Panc1 (cell line): ENCODE results near the gene ZNF544. TPM values are rescaled to one million over a fixed set of nuclear protein-coding genes. Genes with fewer than 3 reads are reported as not detected.

Experiments used
- ATAC-seq: fragments of 200-7000 bp; cut with Tn5 transposase; 2 replicates; pipeline ENCODE4 v1.9.1; 2020; ENCODE audit warnings: mild to moderate bottlenecking, moderate library complexity
- BruUV-seq: library from RNA; stranded (reverse); fragments of 400-500 nt; replicated peaks from 2 replicates; lab custom pipeline; 2021; lab: Mats Ljungman, UMichigan
- CTCF ChIA-PET: fragments of 300-600 bp; sonication (Branson Sonifier 250); formaldehyde crosslinking; loops from one replicate; lab custom pipeline; 2022; ENCODE audit warnings: antibody characterized with exemption; lab: Charles Lee
- POLR2A ChIA-PET: fragments of 300-600 bp; sonication (Branson Sonifier 250); formaldehyde crosslinking; loops from one replicate; lab custom pipeline; 2022; ENCODE audit warnings: antibody characterized with exemption; lab: Charles Lee
- DNase-seq: peaks from one replicate; pipeline ENCODE4 v3.0.0-alpha.2; 2010; ENCODE audit warnings: low read depth, low spot score
- H3K27ac ChIP-seq: 2 replicates; pipeline ENCODE4 v1.5.1; 2011; ENCODE audit warnings: mild to moderate bottlenecking, low read length, inconsistent platforms
- H3K27me3 ChIP-seq: fragments of 200-500 bp; sonication (Bioruptor generic); 2 replicates; pipeline ENCODE4 v1.6.0; 2014; ENCODE audit warnings: low read length, inconsistent platforms; ENCODE audit not compliant: control insufficient read depth, insufficient read depth
- H3K36me3 ChIP-seq: fragments of 200-500 bp; sonication (Bioruptor generic); 2 replicates; pipeline ENCODE4 v1.5.1; 2014; ENCODE audit warnings: inconsistent platforms, mild to moderate bottlenecking, low read length, moderate library complexity; ENCODE audit not compliant: control insufficient read depth, insufficient read depth
- H3K4me1 ChIP-seq: 2 replicates; pipeline ENCODE4 v1.5.1; 2011; ENCODE audit warnings: inconsistent platforms, mild to moderate bottlenecking, low read length, moderate library complexity; ENCODE audit not compliant: control insufficient read depth, insufficient read depth
- H3K4me3 ChIP-seq, 2 experiments: 2 replicates each; pipeline ENCODE4 v1.5.1; 2011 to 2012; ENCODE audit warnings: low read depth in 2 of 2, low read length in 2 of 2, mild to moderate bottlenecking in 2 of 2, inconsistent platforms in 1 of 2, moderate library complexity in 1 of 2
- H3K9me3 ChIP-seq: fragments of 200-500 bp; sonication (Bioruptor generic); 2 replicates; pipeline ENCODE4 v1.5.1; 2014; ENCODE audit warnings: low read depth, mild to moderate bottlenecking, inconsistent platforms, low read length, moderate library complexity; ENCODE audit not compliant: control insufficient read depth, insufficient read depth
- CTCF ChIP-seq: fragments of 450-650 bp; IDR thresholded peaks from 2 replicates; pipeline ENCODE4 v1.5.1; 2017; ENCODE audit warnings: mild to moderate bottlenecking
- POLR2AphosphoS5 ChIP-seq: IDR thresholded peaks from 2 replicates; pipeline ENCODE4 v1.6.1; 2012; ENCODE audit warnings: mild to moderate bottlenecking, low read depth, low read length, moderate library complexity
- SIN3A ChIP-seq: IDR thresholded peaks from 2 replicates; pipeline ENCODE4 v1.6.1; 2012; ENCODE audit warnings: low read depth, mild to moderate bottlenecking, low read length, moderate library complexity, borderline replicate concordance; ENCODE audit not compliant: insufficient read depth
- TCF7L2 ChIP-seq: IDR thresholded peaks from 2 replicates; pipeline ENCODE4 v1.6.1; 2011; ENCODE audit warnings: mild to moderate bottlenecking, low read depth, low read length, inconsistent platforms
- in situ Hi-C: cut with HindIII; loops from 2 replicates; pipeline ENCODE4 v1.10.0; 2016; ENCODE audit warnings: low sequenced_read_pairs, low pct_unique_long_range_greater_than_20kb
- intact Hi-C: fragments of 100-400 bp; cut with micrococcal nuclease; formaldehyde crosslinking; loops from one replicate; pipeline ENCODE4 v1.10.0; 2022; ENCODE audit not compliant: unreplicated experiment
- total RNA-seq: library from RNA; stranded (reverse); gene quantifications from one replicate; pipeline ENCODE4 v1.2.1, GENCODE V29; 2021; ENCODE audit not compliant: unreplicated experiment
- TF ChIP-seq, protein P1 (sequence below), 2 experiments: IDR thresholded peaks; 2 replicates each; pipeline ENCODE4 v1.6.1; 2011 to 2012; ENCODE audit warnings: low read depth in 2 of 2, control low read depth in 1 of 2, low read length in 1 of 2, mild to moderate bottlenecking in 1 of 2, moderate library complexity in 1 of 2; ENCODE audit not compliant: insufficient read depth in 1 of 2

The ZNF544 gene
- total RNA-seq, 1 experiment from 2014 or later: 48.5 TPM

DNA sequence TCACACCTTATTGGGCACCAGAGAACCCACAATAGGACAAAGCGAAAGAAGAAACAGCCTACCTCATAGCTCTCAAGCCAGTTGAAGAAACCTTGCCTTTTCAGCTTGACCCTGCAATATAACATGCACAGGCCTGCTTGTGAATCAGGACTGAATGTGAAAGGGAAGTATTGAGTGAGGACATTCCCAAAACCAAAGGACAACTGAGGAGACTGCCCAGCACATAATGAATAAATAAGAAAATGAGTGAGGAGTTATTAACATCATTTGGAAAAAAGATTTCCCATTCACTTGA, 15.7 kb upstream of the ZNF544 start:
- ATAC-seq (no peak), DNase-seq (no peak)
- intact Hi-C loops: no loop called here
- Histone ChIP-seq H3K27ac (no peak overlapping the region), H3K36me3 (no peaks in the 10 kb centered on the region), H3K27me3 (no peaks in the 10 kb centered on the region), H3K4me3 (no peak overlapping the region), H3K4me1 (no peaks in the 10 kb centered on the region), H3K9me3 (peaks cover 61% of the 10 kb centered on the region)
- in situ Hi-C loops: no loop called here
- POLR2A ChIA-PET: no interaction called here
- TF ChIP-seq TCF7L2: no peak
- no peak for TF ChIP-seq CTCF
- TF ChIP-seq SIN3A: no peak
- TF ChIP-seq, protein P1, sequence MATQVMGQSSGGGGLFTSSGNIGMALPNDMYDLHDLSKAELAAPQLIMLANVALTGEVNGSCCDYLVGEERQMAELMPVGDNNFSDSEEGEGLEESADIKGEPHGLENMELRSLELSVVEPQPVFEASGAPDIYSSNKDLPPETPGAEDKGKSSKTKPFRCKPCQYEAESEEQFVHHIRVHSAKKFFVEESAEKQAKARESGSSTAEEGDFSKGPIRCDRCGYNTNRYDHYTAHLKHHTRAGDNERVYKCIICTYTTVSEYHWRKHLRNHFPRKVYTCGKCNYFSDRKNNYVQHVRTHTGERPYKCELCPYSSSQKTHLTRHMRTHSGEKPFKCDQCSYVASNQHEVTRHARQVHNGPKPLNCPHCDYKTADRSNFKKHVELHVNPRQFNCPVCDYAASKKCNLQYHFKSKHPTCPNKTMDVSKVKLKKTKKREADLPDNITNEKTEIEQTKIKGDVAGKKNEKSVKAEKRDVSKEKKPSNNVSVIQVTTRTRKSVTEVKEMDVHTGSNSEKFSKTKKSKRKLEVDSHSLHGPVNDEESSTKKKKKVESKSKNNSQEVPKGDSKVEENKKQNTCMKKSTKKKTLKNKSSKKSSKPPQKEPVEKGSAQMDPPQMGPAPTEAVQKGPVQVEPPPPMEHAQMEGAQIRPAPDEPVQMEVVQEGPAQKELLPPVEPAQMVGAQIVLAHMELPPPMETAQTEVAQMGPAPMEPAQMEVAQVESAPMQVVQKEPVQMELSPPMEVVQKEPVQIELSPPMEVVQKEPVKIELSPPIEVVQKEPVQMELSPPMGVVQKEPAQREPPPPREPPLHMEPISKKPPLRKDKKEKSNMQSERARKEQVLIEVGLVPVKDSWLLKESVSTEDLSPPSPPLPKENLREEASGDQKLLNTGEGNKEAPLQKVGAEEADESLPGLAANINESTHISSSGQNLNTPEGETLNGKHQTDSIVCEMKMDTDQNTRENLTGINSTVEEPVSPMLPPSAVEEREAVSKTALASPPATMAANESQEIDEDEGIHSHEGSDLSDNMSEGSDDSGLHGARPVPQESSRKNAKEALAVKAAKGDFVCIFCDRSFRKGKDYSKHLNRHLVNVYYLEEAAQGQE (IDR thresholded peaks at IDR 0.05; ENCODE audit: insufficient read depth in 1 of 2, low read depth in 2 of 2, low read length in 1 of 2): no peak
- no peak for TF ChIP-seq POLR2AphosphoS5
- CTCF ChIA-PET: no interaction called here
- no TSS peak for BruUV-seq

DNA sequence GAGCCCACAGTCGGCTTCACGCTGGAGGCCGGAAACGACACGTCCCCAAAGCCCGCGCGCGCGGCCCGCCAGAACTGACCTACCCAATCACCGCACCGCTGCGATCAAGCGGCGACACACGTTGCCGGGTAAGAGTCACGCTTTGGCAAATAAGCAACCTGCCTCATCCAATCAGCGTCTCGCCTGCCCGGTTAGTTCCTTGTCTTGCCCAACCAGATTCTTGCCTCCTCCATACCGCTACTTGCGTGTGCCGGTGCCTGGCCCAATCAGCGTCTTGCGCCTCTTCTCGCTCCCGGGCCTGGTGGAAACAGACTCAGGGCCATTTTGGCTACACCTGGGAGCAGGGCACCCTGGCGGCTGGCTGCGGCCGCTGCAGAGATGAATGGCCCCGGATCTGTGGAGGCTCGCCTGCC, 11.6 kb upstream of the ZNF544 start:
- DNase-seq (no peak), ATAC-seq (no peak)
- no TSS peak for BruUV-seq
- no peaks in the 10 kb centered on the region for H3K4me1 ChIP-seq
- intact Hi-C loops (no loop called here), in situ Hi-C loops (no loop called here)
- H3K9me3 ChIP-seq: peaks cover 32% of the 10 kb centered on the region
- ChIA-PET CTCF (no interaction called here), POLR2A (no interaction called here)
- no peaks in the 10 kb centered on the region for H3K36me3 ChIP-seq
- H3K27ac ChIP-seq: no peak overlapping the region
- H3K27me3 ChIP-seq: no peaks in the 10 kb centered on the region
- no peak overlapping the region for H3K4me3 ChIP-seq
- TF ChIP-seq SIN3A (no peak), POLR2AphosphoS5 (no peak), TCF7L2 (no peak), CTCF (no peak)
- TF ChIP-seq, protein P1 (IDR thresholded peaks at IDR 0.05; ENCODE audit: insufficient read depth in 1 of 2, low read depth in 2 of 2, low read length in 1 of 2): no peak
